GM19395 (cell line): Measurements from ENCODE around the gene FOXB2.

ENCODE experiments used
- ATAC-seq: cut with Tn5 transposase; IDR thresholded peaks from one replicate; pipeline ENCODE4 v1.9.1; 2021; ENCODE audit warnings: mild to moderate bottlenecking, moderate library complexity; ENCODE audit not compliant: unreplicated experiment

Gene FOXB2

DNA sequence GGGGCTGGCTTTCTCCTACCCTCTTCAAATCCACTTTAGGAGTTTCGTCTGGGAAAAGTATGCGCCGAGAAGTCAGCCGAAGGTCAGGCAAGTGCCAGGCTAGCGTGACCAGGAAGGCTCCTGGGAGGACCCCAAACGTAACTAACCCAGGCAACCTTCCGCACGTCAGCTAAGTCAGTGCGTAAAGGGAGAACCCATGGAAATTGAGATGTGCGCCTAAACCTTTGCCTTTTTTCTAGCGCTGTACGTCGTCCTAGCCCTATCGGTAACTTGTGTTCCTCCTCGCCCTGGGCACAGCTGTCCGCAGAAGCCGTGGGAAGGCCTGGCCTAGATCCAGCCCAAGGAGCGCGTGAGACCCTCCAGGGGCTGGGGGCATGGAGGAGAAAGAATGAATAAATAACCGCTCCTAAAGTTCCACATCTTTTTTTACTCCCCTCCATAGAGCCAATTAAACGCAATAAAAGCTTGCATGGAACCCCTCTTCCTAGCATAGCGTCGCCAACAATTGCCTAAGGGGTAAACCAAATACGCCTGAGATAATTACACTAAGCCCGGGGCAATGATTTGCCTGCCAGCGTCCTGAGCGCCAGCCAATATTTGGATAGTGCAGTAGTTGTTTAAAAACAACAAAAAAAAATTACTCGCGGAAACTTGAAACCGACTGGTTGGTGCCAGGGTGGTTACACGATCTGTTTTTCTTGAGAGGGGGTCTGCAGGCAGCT, 4.0 kb upstream of the FOXB2 start:
- ATAC-seq: no peak

GRCh38 chr9:77016121-77016525, 3.3 kb upstream of the FOXB2 start:
- ATAC-seq: no peak

DNA sequence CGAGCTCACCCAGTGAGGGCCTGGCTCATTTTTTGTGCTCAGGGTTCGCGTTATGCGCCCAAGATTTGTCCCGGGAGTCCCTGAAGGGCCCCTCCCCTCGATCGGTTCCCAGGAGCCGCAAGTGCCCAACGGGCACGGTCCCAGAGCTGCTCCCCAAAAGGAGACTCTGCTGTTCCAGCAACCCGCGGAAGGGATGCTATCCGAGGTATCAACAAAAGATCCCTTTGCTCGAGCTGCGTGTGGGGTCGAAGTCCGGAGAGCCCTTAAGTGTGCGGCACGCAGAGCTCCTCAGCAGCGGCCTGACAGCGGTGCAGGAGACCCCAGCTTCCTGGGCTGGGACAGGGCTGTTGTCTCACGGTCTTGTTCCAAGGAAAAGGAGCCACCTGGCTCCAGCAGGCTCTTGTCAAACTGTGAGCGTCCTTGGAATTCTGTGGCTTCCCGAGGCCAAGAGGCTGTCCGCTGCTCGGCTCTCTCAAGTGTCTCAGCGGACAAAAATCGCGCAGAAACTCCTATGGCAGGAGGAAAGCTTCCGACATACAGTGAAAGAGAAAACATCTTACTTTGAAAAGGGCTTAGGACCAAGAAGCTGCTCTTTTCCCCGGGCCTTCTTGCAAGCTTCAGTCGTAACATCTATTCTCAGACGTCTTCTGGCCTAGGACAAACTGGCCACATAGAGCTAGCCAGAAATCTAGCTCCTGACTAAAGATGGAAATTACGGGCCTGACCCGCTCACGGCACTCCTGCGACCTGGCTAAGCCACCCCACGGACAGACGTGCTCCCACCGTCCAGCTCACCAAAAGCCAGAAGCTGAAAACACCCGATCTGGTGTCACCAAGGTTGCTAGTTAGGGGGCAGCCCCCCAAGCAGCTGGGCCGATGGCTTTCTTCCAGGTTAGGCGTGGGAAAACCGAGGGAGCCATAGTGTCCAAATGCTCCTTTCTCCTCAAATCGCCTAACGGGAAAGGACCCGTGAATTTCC, 2.6 kb upstream of the FOXB2 start:
- ATAC-seq: no peak

DNA sequence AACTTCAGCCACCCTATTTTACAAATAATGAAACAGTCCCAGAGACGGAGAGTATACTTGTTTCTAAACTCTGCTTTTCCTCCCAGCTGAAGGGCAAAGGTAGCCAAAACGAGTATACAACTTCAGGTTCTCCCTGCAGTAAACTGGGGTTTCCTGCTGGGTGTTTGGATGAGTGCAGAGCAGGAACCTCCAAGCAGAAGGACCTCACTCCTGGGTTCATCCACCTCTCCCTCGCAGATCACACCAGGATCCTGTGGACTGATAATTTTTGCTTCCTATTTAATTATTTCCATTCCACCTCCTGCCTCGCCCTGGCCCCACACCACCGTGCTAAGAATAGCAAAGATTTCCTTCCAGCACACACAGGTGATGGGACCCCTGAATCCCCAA, 2.0 kb upstream of the FOXB2 start:
- ATAC-seq: no peak

DNA sequence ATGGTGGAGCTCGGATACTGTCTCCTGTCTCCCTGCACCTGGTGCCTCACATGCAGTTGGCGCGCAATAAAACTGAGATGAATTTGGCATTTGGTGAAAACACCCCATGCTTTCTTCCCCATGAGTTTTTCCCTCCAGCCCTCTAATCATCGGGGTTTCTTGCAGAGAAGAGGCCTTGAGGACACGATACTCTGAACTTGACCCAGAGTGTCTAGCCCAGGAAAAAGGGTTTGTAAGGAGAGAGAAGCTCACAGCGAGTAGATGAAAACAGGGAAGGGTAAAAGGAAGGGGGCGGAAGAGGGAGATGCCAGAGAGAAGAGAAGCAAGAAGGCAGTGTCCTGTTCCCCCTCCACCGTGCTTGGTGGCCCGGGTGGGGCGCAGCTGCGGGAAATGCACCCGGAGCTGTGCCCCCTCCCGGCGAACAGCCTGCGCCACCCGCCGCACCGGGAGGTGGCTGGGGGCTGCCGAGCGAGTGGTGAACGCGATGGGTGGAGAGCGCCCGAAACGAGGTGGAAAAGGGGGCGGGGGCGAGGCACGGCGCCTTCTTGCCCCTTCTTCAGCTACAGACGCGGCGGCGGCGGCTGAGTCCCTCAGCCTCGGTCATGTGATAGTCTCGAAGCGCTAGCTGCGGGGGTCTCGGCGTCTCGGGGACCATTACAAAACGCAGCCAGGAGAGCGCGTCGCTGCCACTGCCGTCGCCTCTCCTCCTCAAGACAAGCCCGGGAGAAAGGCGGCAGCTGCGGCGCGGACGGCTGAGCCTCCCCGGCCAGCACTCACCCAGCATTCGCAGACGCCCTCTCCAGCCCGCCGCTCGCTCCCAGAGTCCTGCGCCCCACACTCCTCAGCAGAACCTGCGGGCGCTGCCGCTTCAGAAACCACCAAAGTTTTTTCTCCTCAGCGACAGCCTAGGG, 1.1 kb upstream of the FOXB2 start:
- ATAC-seq: no peak

- no peak for ATAC-seq
Measured at GRCh38 chr9:77018969-77019235, 553 bp upstream of the FOXB2 start.

DNA sequence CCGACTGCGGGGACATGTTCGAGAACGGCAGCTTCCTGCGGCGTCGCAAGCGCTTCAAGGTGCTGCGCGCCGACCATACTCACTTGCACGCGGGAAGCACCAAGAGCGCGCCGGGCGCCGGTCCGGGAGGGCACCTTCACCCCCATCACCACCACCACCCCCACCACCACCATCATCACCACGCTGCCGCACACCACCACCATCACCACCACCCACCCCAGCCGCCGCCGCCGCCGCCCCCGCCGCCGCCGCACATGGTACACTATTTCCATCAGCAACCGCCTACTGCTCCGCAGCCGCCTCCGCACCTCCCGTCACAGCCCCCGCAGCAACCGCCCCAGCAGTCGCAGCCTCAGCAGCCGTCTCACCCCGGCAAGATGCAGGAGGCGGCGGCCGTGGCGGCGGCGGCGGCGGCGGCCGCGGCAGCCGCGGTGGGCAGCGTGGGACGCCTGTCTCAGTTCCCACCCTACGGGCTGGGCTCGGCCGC, 514 bp downstream of the FOXB2 start:
- no peak for ATAC-seq

- ATAC-seq: no peak
Measured at GRCh38 chr9:77020413-77021290, 1.2 kb downstream of the FOXB2 start.

GRCh38 chr9:77021291-77021894, 1.9 kb downstream of the FOXB2 start:
- ATAC-seq: no peak

- ATAC-seq: no peak
Measured at GRCh38 chr9:77021922-77022782, 2.7 kb downstream of the FOXB2 start.

GRCh38 chr9:77022783-77023440, 3.5 kb downstream of the FOXB2 start:
- ATAC-seq: no peak

GRCh38 chr9:77023726-77024125, 4.3 kb downstream of the FOXB2 start:
- no peak for ATAC-seq

GRCh38 chr9:77024776-77025545, 5.5 kb downstream of the FOXB2 start:
- no peak for ATAC-seq

DNA sequence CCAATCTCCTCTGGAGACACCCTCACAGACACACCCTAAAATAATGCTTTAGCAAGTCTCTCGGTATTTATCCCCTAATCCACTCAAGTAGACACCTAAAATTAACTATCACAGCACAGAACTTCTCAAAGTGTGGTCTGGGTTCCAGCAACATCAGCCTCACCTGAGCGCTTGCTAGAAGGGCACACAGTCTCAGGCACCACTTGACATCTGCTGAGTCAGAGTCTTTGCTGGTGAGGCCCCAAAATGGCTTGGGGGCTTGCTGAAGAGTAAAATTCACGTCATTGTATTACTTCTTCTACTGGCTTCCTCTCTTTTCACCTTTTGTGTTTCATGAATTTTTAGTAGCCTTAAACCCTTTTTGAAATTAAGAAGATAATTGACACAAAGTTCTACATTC, 9.0 kb downstream of the FOXB2 start:
- no peak for ATAC-seq

GRCh38 chr9:77030045-77030444, 10.6 kb downstream of the FOXB2 start:
- no peak for ATAC-seq

GRCh38 chr9:77038281-77039036, 19.0 kb downstream of the FOXB2 start:
- no peak for ATAC-seq

- no peak for ATAC-seq
Measured at GRCh38 chr9:77040340-77040739, 20.9 kb downstream of the FOXB2 start.
